Fibroblast of skin of left quadriceps (primary cell): ENCODE results near the gene ABHD10.

Experiments
- DNase-seq, 2 experiments: peaks; one replicate each; pipeline ENCODE4 v3.0.0-alpha.2; 2013; ENCODE audit warnings: low read depth in 2 of 2

Gene ABHD10

DNA sequence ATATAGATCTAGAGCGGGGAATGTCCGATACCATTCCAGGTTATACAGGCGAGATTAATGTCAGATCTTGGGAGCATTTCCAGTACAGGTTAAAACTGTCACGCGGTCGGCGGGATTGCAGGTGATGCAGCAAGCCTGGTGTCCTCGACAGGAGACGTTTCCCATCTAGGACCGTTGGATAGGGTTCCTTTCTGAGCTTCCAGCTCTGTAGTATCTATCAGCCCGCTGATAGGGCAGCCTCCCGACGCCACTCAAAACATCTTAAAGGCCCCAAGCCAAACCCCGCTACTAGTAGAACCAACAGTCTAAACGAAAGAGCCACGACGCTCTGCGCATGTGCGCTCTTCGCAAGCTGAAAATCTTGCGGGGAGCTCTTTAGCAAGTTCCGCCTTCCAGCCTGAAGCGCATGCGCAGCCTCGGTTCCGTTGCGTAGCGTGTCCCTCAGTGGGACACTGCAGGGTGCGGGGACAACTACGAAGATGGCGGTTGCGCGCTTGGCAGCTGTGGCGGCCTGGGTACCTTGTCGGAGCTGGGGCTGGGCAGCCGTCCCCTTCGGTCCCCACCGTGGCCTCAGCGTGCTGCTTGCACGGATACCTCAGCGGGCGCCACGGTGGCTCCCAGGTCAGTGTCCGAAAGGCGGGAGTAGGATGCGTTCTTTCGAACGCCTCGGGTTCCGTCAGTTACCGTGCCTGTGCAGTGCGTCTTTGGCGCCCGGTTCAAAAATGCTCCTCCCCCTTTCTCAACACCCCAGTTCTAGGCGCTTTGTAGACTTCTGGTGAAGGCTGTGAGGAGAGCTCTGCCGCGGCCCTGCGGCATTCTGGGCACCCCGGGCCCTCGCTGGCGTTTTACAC, at the start of gene ABHD10:
Gene ABHD10 (plus strand): TSS at position 444 of the 851 bp plus-strand sequence. CDS start 36 bp downstream, at position 480.
- peak; percentile 96 to 97 for DNase-seq

DNA sequence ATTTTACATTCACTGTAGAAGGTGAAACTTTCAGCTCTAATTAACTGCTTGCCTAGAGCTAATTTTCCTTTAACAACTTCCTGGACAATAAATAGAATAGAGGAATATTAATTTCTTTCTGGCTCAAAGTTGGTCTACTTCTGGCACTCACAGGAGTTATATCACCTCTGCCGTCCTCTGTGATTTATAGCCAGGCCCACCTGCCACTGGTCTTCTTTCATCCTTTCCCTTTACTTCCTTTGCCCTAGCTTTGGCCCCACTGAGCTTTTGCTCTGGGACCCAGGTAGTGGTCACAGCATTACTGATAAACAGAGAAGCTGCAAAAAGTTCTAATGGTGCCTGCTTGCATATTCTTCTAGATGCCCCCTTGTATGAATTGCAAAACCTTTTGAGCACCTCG, 49.3 kb upstream of the ABHD10 start:
- DNase-seq, result no peak

DNA sequence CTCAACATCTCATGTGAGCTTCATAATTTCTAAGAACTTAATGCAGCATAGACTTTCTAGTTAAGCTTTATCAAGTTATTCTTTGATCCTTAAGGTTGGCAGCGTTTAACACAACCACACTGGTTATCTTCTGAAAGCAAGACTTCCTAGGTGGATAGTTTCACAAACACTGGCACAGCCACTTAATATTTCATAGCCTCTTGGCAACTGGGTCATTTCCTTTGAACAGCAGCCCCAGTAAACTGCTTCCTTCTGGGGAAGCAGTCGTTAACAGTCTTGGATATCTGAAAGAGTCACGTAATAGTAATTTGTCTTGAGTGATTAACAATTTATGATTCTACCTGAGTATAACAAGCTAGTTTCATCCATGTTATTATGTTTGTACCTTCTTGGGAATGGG, 45.9 kb upstream of the ABHD10 start:
- no peak for DNase-seq

DNA sequence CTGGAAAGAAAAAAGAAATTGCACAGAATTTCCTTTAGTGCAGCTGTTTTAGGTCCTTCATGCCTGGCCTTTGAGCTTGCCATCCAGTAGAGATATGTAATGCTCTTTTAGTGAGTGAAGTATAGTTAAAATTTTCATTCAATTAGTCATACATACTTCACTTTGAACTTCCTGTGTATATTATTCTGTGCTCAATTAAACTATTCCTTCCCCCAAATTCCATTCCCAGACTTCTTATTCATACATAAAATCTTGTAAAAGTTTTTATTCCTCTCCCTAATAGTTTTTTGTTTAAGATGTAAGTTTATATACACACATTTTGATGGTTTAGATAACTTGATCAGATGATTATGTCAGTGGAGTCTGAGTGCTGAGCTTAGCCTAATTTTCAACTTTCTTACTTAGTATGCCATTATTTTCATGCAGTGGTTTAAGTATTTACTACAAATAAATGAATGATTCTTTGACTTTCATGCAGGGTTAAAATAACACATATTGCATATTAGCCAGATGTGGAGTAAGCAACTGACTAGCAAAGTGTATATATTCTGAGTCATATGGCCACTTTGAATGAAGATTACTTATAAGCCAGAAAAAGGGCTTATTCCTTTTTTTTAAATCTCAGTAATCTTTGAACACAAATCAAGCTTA, 42.5 kb upstream of the ABHD10 start:
- peak; percentile 71 to 76 for DNase-seq

DNA sequence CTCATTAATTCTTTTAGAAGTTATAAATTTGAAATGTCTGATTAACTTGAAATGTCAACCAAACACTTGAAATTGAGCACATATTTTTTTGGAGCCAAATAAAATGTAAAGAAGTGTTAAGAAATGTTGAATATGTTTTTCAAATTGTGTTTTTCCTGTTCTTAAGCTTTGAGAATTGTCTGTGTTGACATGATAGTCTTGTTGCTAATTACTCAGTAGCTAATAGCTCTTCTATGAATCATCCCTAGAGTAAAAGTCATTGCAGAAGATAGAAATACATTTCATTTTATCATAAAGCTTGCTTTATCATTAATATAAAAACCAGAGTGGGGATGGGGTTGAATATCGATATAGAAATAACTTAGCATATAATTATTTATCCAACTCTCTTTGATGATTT, 41.9 kb upstream of the ABHD10 start:
- no peak for DNase-seq

DNA sequence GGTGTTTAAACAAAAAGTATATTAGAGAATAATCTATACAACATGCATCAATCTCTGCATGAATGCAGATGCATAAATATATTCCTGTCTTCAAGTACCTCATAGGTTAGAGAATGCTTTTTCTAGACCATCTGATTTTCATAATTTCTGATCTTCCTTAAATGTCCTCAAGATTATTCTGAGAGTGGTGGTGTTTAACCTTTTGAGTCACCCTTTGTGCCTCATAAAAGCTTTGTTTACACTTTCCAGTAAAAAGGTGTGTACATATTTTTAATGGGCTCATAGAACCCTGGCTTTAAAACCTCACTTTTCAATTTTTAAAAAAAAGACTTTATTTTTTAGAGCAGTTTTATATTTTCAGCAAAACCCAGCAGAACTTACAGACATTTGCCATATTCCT, 41.0 kb upstream of the ABHD10 start:
- no peak for DNase-seq

DNA sequence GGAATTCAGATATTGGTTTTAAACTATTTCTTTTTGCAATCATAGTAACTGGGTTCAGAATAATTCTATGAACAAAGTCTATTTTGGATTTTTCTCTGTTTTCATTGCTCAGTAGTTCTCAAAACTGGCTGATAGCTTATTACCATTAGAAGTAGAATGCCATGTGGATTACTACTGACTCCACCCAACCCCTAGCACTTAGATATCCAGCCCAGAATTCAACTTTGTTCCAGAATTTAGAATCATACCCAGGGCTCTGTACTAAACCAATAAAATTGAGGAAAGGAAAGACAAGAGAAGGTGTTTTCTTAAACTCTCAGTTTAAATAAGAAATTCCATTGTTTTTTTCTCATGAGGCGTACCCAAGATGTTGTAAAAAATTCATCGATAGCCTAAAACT, 39.0 kb upstream of the ABHD10 start:
- DNase-seq, result no peak

DNA sequence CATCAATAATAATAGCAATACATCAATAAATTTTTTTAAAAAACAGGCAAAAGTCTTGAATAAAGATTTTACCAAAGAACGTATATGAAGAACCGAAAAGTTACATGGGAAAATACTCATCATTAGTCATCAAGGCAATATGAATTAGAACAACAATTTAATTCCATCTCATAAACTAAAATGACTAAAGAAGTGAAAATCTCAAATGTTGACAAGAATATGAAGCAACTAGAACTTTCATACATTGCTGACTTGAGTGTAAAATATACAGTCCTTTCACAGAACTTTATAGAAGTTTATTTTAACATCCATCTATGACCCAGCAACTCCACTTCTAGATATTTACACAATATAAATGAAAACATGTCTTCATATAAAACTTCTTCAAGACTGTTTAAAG, 35.3 kb upstream of the ABHD10 start:
- DNase-seq, result no peak

DNA sequence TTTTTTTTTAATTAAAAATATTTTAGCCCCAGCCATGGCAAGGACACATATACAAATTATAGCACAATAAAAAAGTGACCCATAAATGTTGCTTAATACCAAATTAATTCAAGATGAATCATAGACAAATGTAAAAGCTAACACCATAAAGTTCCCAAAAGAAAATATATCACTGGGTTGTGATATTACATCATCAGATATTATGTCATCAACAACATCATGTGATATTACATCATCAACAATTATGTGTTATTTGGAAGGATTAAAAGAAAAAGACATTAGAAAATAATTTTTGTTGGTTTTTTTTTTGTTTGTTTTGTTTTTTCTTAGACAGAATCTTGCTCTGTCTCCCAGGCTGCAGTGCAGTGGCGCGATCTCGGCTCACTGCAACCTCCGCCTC, 34.5 kb upstream of the ABHD10 start:
- DNase-seq, result no peak

DNA sequence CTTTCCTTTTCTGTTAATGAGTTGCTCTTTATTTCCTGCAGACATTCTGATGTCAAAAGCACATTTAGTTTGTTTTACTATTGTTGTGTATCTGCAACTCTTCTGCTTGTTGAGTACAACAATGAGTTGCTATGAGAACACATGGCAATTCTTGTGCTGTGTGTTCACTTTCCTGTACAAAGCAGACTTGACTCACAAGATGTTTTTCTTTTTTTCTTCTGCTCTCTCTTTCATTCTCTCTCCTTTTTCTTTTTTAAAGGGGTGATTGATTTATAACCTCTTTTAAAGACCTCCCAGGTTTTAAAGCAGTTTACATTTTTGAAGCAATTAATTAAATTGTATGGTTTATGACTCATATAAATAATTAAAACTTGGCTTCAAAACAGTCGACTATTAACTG, 31.6 kb upstream of the ABHD10 start:
- DNase-seq, result no peak

DNA sequence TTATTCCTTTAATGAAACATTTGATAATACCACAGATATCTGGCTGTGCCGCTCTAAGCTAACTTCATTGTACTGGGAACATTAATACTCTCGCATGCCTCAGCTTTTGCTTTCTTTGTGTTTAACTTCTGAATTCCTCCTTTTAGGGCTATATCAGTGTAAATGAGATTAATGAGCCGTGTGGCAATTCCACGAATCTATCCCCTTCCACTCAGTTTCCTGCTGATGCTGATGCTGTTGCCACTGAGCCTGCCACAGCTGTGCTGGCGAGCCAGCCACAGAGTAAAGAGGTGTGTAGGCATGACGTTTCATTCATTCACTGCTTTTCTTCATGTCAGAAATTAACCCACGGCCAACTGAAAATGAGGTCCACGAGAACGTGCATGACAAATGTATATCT, 30.0 kb upstream of the ABHD10 start:
- no peak for DNase-seq

DNA sequence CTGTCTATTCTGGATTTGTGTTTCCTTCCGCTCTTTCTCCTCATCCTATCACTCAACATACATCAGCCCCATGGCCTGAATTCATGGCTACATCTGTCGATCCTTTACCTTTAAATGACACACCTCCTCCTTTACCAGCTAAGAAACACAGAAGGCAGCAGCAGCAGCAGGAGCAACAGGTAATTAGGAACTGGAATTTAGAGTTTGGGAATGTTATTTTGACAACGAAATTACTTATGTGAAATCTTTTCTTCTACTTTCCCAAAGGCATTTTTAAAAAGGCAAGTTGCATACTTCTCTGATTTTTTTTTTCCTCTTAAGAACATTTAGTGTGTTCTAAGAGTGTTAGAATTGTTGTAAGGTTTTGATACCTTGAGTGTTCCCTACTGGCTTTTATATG, 29.1 kb upstream of the ABHD10 start:
- no peak for DNase-seq

DNA sequence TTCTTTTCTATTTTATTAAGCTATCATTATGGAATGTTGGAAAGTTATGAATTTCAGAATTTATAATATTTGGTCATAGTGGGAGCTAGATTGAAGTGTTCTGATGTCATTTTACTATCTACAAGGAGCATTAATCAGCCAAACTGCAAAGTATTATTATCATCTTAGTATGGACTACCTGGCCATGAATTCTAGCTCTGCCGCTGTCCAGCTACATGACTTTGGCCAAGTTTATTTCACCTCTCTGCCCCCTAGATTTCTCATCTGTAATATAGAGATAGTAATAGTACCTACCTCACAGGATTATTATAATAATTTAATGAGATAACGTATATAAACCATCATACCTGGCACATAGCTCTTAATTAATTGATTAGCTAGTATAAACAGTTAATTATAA, 27.8 kb upstream of the ABHD10 start:
- DNase-seq, result no peak

DNA sequence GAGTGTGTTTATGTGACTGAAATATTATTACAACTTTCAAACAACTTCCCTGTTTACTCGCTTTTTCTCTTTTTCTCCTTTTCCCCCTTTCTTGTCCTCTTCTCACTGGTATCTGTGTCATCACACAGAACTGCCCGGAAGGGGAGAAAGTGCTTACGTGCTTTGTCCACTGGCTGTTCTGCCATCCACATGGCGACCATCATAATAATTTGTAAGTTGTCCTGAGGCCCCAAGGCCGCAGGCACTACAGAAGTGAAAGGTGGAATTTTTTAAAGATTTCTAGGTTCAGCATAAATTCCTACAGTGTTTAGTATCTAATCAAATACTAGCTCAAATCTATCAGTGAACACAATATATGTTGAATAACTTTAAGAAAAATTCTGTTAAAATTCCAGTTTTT, 26.7 kb upstream of the ABHD10 start:
- no peak for DNase-seq

DNA sequence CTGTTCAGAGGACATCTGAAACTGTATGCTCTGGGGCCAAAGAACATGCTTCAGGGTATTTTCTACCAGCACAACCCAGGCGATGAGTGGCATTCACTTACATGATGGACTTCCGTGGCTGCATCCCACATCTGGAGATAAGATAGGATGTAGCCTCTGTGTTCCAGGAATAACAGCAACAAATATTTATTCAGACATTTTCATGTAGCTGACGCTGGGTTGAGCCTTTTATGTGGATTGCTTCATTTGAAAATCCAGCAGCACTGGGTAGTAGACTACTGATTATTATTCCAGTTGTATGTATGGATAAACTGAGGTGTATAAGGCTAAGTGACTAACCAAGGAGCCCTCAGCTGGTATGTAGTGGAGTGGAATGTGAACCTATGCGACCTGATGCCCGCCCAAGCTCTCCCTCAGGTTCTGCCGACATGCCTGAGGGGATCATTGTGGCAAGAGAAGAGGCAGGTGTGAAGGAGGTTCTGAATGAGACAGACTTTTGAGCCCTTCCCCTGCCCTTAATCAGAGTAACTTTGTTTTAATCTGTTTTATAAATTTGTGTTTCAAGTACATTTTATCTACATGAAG, 25.9 kb upstream of the ABHD10 start:
- no peak for DNase-seq

DNA sequence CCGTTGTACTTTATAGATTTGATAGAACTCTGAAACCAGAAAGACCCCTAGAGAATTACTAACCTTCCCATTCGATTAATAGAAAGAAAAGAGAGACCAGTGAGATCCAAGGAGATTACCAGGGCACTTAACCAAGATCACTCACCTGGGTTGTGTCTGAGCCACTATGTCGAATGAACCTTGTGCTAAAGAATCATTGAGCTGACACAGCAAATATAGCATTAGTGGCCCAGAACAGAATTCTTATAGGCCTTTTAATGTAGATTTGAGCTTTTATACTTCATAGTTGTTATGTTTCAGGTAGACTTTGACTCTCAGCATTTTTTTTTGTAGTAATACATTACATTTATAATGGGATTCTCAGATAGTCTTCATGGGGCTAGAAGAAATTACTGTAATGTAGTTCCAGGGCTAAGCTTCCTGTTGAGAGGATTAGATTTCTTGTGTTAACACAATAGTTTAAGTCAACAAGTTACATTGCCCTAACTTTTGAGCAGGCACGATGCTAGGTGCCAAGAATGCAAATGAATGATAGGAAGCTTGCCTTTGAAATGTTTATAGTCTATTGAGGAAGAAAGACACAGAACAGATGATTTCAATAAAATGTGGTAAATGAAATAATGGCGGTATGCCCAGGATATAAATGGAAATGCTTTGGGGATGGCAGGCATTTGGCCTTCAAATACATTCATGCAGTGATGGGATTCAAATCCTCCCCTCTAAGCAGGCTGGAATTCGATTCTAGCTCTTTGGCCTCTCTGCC, 24.4 kb upstream of the ABHD10 start:
- DNase-seq, result peak; percentile 76 to 86

DNA sequence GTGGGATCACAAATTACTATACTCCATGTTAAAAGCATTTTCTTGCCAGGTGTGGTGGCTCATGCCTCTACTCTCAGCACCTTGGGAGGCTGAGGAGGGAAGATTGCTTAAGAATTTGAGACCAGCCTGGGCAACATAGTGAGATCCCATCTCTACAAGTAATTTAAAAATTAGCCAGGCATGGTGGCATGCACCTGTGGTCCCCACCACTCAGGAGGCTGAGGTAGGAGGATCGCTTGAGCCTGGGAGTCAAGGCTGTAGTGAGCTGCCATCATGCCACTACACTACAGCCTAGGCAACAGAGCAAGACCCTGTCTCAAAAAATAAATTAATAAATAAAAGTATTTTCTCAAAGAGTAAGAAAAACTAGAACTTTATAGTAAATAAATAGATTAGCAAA, 22.9 kb upstream of the ABHD10 start:
- no peak for DNase-seq

DNA sequence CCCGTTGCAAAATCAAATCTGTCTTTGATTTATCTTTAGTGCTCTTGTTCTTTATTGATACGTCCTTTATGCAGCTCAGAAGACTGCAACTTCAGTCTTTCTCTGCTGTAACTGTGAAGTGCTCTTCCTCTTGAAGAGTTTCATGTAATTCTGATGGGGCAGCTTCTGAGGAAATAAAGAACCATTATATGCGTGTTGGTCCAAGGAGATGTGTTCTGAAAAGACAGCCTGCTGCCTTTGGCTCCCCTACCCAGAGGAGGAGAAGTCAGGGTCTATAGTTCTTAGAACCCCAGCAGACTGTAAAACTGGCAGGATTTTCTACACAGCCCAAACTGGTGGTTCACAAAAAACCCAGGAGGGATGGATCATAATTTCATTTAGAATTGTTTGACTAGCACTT, 22.4 kb upstream of the ABHD10 start:
- no peak for DNase-seq

DNA sequence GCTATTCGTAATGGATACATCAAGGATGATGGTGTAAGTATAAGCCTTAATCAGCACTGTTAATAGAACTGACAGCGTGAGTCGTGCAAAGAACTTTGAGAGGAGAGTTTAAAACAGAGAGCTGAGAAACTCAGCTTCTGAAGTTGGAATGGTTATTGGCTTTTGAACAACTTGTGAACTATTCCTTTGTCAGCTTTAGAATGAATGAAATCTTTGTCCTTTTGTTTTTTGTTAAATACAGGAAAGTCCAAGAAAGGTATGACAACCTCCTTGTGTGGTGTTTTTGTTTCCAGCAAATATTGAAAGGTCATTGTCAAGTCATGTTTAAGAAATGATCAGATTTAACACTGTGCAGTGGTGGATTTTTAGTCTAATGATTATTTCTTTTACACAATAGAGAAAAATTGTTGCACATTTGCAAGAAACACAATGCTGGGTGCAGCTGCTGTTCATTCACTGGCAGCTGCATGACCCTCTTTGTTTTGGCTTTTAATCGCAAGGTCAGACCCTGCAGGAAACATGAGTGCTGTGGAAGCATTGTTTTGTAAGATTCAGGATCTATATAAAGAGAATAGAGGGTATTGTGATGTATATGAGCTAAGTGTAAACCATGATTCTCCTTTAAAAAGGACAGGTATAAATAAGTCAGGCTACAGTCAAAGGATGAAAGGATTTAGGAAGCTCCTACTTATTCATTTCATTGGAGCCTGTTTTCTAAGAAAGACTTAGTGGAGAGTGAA, 21.7 kb upstream of the ABHD10 start:
- no peak for DNase-seq

DNA sequence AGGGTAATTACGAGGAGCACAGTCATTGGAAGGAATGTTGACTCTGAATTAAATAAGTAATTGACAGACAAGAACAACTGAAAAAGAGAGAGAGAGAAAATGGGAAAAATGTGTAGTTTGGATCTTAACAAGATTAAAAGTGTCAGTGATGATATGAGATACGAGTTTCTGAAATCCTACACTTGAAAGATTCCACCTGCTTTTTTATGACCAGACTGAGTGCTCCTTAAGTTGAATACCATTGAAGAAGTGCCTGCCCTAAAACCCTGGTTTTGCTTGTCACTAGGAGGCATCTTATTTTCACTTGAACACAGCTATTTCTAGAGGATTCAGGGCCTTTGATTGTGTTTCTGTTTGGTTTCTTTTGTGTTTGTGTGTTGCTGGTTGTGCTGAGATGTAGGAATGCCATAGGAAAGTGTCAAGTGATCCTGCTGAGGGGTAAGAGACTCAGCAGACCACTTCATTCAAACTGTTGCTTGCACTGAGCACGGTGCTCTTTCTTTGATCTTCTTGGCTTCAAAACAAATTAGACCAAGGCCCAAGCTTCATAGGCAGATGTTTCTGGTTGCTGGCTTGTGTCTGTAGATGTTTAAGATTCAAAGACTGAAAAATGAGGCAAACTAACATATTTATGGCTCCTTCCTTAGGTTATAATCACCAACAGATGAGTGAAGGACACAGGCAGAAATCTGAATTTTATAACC, 17.2 kb upstream of the ABHD10 start:
- DNase-seq, result peak; percentile 53 to 62

DNA sequence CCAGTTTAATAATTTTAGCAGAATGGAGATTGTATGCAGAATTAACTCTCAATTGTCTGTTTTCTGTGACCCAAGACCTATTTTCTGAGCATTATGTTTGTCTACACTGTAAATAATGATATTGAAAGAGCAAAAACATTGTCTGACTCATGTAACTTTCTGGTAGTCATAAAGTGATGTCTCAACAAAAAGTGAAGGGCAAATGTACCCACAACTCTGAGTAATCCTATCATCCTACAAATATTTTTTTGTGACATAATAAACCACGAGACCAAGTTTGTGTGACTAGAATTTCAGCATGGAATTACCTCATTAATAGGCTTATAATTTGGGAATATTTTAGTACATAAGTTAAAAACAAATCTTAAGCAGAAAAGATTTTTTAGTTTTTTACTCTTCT, 15.4 kb upstream of the ABHD10 start:
- DNase-seq, result peak in 1 of 2 experiments; percentile 27
